HepG2 (cell line): ENCODE data around the gene H6PD. TPM values are rescaled to one million over a fixed set of nuclear protein-coding genes. Genes with fewer than 3 reads are reported as not detected.

Experiments
- ATAC-seq: fragments of 200-7000 bp; cut with Tn5 transposase; 3 replicates; pipeline ENCODE4 v1.9.1; 2020; ENCODE audit warnings: mild to moderate bottlenecking, moderate library complexity
- BruUV-seq: library from RNA; stranded (reverse); fragments of 400-500 nt; replicated peaks from 2 replicates; lab custom pipeline; 2021; lab: Mats Ljungman, UMichigan
- CTCF ChIA-PET: fragments of 300-600 bp; formaldehyde crosslinking; extraction: SDS; loops from one replicate; lab custom pipeline; 2021; ENCODE audit warnings: low total read pairs, inconsistent platforms, low intra/inter-chr PET ratio; lab: Yijun Ruan, JAX
- POLR2A ChIA-PET: fragments of 350-600 bp; sonication (Branson Sonifier 250); formaldehyde crosslinking; loops from one replicate; lab custom pipeline; 2020; ENCODE audit warnings: antibody characterized with exemption, inconsistent platforms; lab: Yijun Ruan, JAX
- DNase-seq: peaks from one replicate; pipeline ENCODE4 v3.0.0-alpha.2; 2015; ENCODE audit warnings: low spot score
- FAIRE-seq: peaks from 3 replicates; lab custom pipeline; 2011; peaks lifted over from hg19 to GRCh38; lab: Jason Lieb, UNC
- H2AFZ ChIP-seq: one replicate; pipeline ENCODE4 v1.6.1; 2011; ENCODE audit warnings: low read length, inconsistent platforms
- H3K27ac ChIP-seq: fragments of 300-600 bp; 3 replicates; pipeline ENCODE4 v1.8.0; 2011; ENCODE audit warnings: mixed run types, mild to moderate bottlenecking, mixed read lengths, low read length, inconsistent platforms; ENCODE audit not compliant: insufficient read depth; ENCODE audit errors: extremely low read length
- H3K27me3 ChIP-seq, 2 experiments: fragments of 200-600 bp in 1 of 2; 2 replicates in 1 of 2; 3 replicates in 1 of 2; pipeline versions ENCODE4 v1.6.0 to v1.8.0; 2011; ENCODE audit warnings: low read length in 2 of 2, mild to moderate bottlenecking in 2 of 2, moderate library complexity in 2 of 2, inconsistent platforms in 1 of 2; ENCODE audit not compliant: insufficient read depth in 2 of 2, control insufficient read depth in 1 of 2
- H3K36me3 ChIP-seq, 2 experiments: fragments of 200-600 bp in 1 of 2; replicated peaks in 1 of 2; 2 replicates in 1 of 2; 3 replicates in 1 of 2; pipeline versions ENCODE4 v1.5.1 to v1.8.0; 2011; ENCODE audit warnings: low read length in 2 of 2, inconsistent platforms in 1 of 2; ENCODE audit not compliant: insufficient read depth in 2 of 2, control insufficient read depth in 1 of 2
- H3K4me1 ChIP-seq: 2 replicates; pipeline ENCODE4 v1.5.1; 2012; ENCODE audit warnings: low read length, inconsistent platforms; ENCODE audit not compliant: insufficient read depth
- H3K4me2 ChIP-seq: 2 replicates; pipeline ENCODE4 v1.6.0; 2011; ENCODE audit warnings: low read depth, low read length, inconsistent platforms
- H3K4me3 ChIP-seq, 3 experiments: fragments of 200-600 bp in 1 of 3; sonication (generic), shearing (Covaris generic) in 1 of 3; replicated peaks in 1 of 3; 2 replicates each; pipeline ENCODE4 v1.5.1; 2011 to 2016; ENCODE audit warnings: low read length in 3 of 3, inconsistent platforms in 2 of 3, low read depth in 2 of 3, mild to moderate bottlenecking in 2 of 3, control low read depth in 1 of 3, mixed read lengths in 1 of 3; ENCODE audit not compliant: insufficient read depth in 1 of 3
- H3K79me2 ChIP-seq: one replicate; pipeline ENCODE4 v1.6.1; 2011; ENCODE audit warnings: low read length, inconsistent platforms; ENCODE audit not compliant: insufficient read depth
- H3K9ac ChIP-seq: 2 replicates; pipeline ENCODE4 v1.6.0; 2011; ENCODE audit warnings: mild to moderate bottlenecking, low read depth, low read length, inconsistent platforms; ENCODE audit not compliant: insufficient read depth
- H3K9me3 ChIP-seq: 2 replicates; pipeline ENCODE4 v1.5.1; 2012; ENCODE audit warnings: mild to moderate bottlenecking, low read length
- H4K20me1 ChIP-seq: 2 replicates; pipeline ENCODE4 v1.6.0; 2011; ENCODE audit warnings: inconsistent platforms, mild to moderate bottlenecking, low read length, moderate library complexity; ENCODE audit not compliant: insufficient read depth
- DR1 ChIP-seq: sonication (generic); formaldehyde crosslinking; IDR thresholded peaks from 2 replicates; pipeline ENCODE4 v1.8.0; 2021; ENCODE audit warnings: mild to moderate bottlenecking, missing genetic modification reagents, inconsistent platforms
- NR2F6 ChIP-seq, 2 experiments: IDR thresholded peaks; 2 replicates each; pipeline ENCODE4 v1.6.1; 2016; ENCODE audit warnings: antibody characterized with exemption in 1 of 2, mild to moderate bottlenecking in 1 of 2
- RFX1 ChIP-seq: fragments of 450-650 bp; IDR thresholded peaks from 2 replicates; pipeline ENCODE4 v1.6.1; 2017
- SRSF4 ChIP-seq: fragments of 200-400 bp; formaldehyde crosslinking; IDR thresholded peaks from one replicate; pipeline ENCODE4 v1.6.1; 2018; ENCODE audit warnings: mild to moderate bottlenecking, low read depth, low read length, moderate library complexity; ENCODE audit not compliant: poor library complexity, severe bottlenecking
- ZMYM4 ChIP-seq: sonication (generic); formaldehyde crosslinking; IDR thresholded peaks from 2 replicates; pipeline ENCODE4 v1.8.1; 2023; ENCODE audit warnings: mild to moderate bottlenecking, missing genetic modification reagents
- ZNF282 ChIP-seq: fragments of 450-650 bp; IDR thresholded peaks from 2 replicates; pipeline ENCODE4 v1.6.1; 2018; ENCODE audit not compliant: partially characterized antibody
- WGBS: methylation state at CpG from one replicate; pipeline ENCODE4 v1.1.6; 2017; ENCODE audit warnings: low lambda C conversion rate; 5-methylcytosine and 5-hydroxymethylcytosine counted together
- in situ Hi-C: cut with HindIII; loops from 2 replicates; pipeline ENCODE4 v1.10.0; 2017; ENCODE audit warnings: low pct_unique_long_range_greater_than_20kb; ENCODE audit not compliant: extremely low pct_ligation_motif_present
- intact Hi-C: fragments of 100-400 bp; cut with micrococcal nuclease; formaldehyde crosslinking; loops from one replicate; pipeline ENCODE4 v1.10.0; 2022; ENCODE audit not compliant: unreplicated experiment
- polyA plus RNA-seq, 8 experiments: library from polyadenylated mRNA; depleted of rRNA in 3 of 8; stranded (reverse) in 7 of 8; unstranded in 1 of 8; fragments of >200 nt; fragmentation: Illumina TruSeq in 4 of 8; extraction: Trizol in 4 of 8; gene quantifications; 2 replicates each; pipeline versions ENCODE4 v1.2.1 to v1.2.3, GENCODE V29; 2011 to 2016; ENCODE audit warnings: low read depth in 4 of 8, missing spikeins in 1 of 8, mixed read lengths in 1 of 8; ENCODE audit not compliant: insufficient read depth in 1 of 8
- total RNA-seq, 5 experiments: library from RNA; depleted of rRNA; stranded (reverse); fragments of >200 nt; fragmentation: Illumina TruSeq; extraction: Trizol; gene quantifications; 2 replicates each; pipeline ENCODE4 v1.2.3, GENCODE V29; 2016; ENCODE audit warnings: low read depth in 1 of 5
- TF ChIP-seq, protein P1 (sequence below): sonication (generic); formaldehyde crosslinking; IDR thresholded peaks from 2 replicates; pipeline ENCODE4 v1.4.0; 2020; ENCODE audit warnings: mild to moderate bottlenecking, missing genetic modification reagents

Gene H6PD
- total and polyA plus RNA-seq, 2 of the 13 experiments (the other 11 are each of a cell fraction or from before 2014, with no cell fraction given): 9.3 to 14.1 TPM

DNA sequence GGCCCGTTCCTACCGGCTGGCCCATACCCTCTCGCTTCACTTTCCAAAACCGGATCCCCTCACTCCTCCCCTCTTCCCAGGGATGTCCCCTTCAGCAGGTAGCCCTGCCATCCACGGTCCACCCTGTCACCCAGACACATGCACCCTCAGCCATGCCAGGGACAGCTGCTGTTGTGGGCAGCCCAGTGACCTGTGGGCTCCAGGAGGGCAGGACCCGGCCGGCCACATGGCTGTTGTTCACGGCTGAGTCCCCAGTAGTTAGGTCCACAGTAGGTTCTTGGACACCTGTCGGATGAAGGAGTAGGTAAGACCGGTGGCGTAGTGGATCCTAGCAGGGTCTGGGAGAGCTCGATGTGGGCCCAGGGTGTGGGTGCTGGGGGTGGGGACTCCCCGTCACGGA, 70.6 kb downstream of the H6PD start (continued):
- no peak for TF ChIP-seq ZNF282
- TF ChIP-seq, protein P1, sequence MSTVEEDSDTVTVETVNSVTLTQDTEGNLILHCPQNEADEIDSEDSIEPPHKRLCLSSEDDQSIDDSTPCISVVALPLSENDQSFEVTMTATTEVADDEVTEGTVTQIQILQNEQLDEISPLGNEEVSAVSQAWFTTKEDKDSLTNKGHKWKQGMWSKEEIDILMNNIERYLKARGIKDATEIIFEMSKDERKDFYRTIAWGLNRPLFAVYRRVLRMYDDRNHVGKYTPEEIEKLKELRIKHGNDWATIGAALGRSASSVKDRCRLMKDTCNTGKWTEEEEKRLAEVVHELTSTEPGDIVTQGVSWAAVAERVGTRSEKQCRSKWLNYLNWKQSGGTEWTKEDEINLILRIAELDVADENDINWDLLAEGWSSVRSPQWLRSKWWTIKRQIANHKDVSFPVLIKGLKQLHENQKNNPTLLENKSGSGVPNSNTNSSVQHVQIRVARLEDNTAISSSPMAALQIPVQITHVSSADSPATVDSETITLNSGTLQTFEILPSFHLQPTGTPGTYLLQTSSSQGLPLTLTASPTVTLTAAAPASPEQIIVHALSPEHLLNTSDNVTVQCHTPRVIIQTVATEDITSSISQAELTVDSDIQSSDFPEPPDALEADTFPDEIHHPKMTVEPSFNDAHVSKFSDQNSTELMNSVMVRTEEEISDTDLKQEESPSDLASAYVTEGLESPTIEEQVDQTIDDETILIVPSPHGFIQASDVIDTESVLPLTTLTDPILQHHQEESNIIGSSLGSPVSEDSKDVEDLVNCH (CRISPR knock-in tag): no peak
- TF ChIP-seq, all 625 proteins: peak for 0

DNA sequence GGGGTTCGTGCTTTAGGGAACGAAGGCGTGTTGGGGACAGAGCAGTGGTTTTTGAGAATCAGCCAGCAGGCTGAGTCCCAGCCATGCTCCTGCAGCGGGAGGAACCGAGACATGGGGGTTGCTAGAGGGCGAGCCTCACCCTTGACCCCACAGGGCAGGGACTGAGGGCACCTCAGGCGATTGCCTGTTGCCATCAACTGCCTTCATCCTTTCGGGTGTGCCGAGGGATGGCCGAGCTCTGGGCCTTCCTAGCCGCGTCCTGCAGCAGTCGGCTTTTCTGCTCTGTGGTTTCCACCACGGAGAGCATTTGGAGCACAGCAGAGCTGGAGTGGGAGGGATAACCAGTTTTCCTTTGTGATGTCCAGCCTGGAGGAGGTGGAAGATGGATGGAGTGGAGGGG, 71.4 kb downstream of the H6PD start:
- H3K9me3 ChIP-seq: no peaks in the 10 kb centered on the region
- BruUV-seq: no TSS peak
- H3K4me2 ChIP-seq: no peak overlapping the region
- intact Hi-C loops: no loop called here
- TF ChIP-seq ZMYM4 (CRISPR knock-in tag) (no peak), DR1 (no peak), RFX1 (no peak)
- CTCF ChIA-PET: no interaction called here
- peaks cover 5% of the 10 kb centered on the region for H3K79me2 ChIP-seq
- WGBS: 95% methylated on average over 12 of the region's 14 CpGs
- in situ Hi-C loops: no loop called here
- no peak for ATAC-seq
- H3K9ac ChIP-seq: no peak overlapping the region
- no peak overlapping the region for H3K27ac ChIP-seq
- peaks cover 0 to 3% of the 10 kb centered on the region in 2 experiments; a peak in 1 of 5 replicates for H3K36me3 ChIP-seq
- POLR2A ChIA-PET: interaction anchor here (1.5 kb wide), 1 partner anchor 9 kb away, joined by 3 read pairs; no protein-coding TSS in a partner anchor
- FAIRE-seq: no peak
- no peaks in the 10 kb centered on the region for H3K4me1 ChIP-seq
- no peak for DNase-seq
- H2AFZ ChIP-seq: no peak overlapping the region
- no peaks in the 10 kb centered on the region for H3K27me3 ChIP-seq
- H3K4me3 ChIP-seq: no peak overlapping the region
- H4K20me1 ChIP-seq: no peaks in the 10 kb centered on the region

- no TSS peak for BruUV-seq
- no peak overlapping the region for H3K27ac ChIP-seq
- no peak overlapping the region for H3K9ac ChIP-seq
- no peak overlapping the region for H3K4me3 ChIP-seq
- in situ Hi-C loops (no loop called here), intact Hi-C loops (no loop called here)
- no peaks in the 10 kb centered on the region for H3K36me3 ChIP-seq
- no peaks in the 10 kb centered on the region for H3K9me3 ChIP-seq
- DNase-seq (no peak), ATAC-seq (no peak), FAIRE-seq (no peak)
- WGBS: 96% methylated on average over 10 of the region's 10 CpGs
- no peak overlapping the region for H3K4me2 ChIP-seq
- no peaks in the 10 kb centered on the region for H3K79me2 ChIP-seq
- no peaks in the 10 kb centered on the region for H3K4me1 ChIP-seq
- CTCF ChIA-PET: no interaction called here
- H2AFZ ChIP-seq: no peak overlapping the region
- TF ChIP-seq SRSF4 (no peak), NR2F6 (IDR thresholded peaks at IDR 0.05) (no peak), NR2F6 (CRISPR knock-in tag; IDR thresholded peaks at IDR 0.05) (no peak)
- H4K20me1 ChIP-seq: no peaks in the 10 kb centered on the region
- POLR2A ChIA-PET: interaction anchor here (1.5 kb wide), 1 partner anchor 10 kb away, joined by 3 read pairs; no protein-coding TSS in a partner anchor
- no peaks in the 10 kb centered on the region for H3K27me3 ChIP-seq
Measured at GRCh38 chr1:9307303-9307702, 72.7 kb downstream of the H6PD start.
